Measurements from ENCODE around the gene MARS1.
"Not testable (repeated sequence)": the region's sequence is repeated elsewhere in the genome, so short reads cannot be mapped to it uniquely, and the experiment has no call there.

MARS1 gene

DNA sequence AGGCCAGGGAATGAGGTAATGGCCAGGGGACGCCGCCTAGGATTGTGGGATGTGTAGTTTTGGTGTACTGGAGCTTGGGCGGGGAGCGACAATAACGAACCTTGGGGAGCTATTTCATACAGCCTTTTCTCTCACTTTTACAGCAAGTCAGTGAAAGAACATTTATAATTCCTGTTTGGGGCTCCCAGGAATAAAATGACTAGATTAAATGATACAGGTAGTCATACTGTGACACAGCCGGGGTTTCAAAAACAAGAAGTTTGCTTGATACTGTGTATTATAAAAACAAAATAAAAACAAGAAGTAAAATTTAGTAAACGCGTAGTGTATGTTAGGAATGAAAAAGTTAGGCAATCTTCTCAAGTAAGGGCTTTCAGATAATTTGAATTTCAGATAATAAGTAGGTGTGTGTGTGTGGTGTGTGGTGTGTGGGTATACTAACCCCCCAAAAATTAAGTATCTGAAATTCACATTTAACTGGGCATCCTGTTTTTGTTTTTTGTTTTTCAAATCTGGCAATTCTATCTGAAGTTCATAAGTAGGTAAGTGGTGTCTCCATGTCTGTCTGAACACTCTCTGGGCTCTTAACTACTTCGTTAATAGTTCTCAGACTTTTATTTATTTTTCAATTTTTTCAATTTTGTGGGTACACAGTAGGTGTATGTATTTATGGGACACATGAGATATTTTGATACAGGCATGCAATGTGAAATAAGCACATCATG lies 59.6 kb downstream of the MARS1 start:
- DNase-seq (ENCODE audit: insufficient read length, low spot score), result no peak
- no peak for FAIRE-seq

DNA sequence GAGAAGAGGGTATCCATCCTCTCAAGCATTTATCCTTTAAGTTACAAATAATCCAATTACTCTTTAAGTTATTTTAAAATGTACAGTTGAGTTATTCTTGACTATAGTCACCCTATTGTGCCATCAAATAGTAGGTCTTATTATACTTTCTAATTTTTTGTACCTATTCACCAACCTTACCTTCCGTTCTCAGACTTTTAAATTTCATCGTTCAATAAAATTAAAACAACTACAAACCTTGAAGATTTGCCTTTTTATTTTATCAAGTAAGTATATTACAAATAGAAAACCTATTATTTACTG lies 60.1 kb downstream of the MARS1 start:
- DNase-seq (ENCODE audit: insufficient read length, low spot score) (no peak), FAIRE-seq (no peak)

DNA sequence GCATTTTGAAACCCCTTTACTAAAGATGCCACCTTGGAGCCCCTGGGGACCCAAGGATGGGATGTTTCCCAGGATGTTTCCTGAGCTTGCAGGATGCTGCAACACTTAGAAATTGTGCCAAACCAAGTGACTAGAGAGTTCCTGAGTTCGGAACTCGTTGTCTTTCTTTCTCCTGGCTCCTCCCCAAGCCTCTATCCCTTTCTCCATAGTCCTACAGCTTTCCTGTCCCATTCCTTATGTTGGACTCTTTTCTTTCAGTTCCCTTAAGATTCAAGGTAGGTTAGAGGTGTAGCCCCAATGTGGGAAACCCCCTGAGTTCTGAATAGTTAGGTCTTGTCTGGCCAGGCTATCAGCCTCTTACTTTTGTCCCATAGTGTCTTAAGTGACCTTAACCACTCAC lies 60.6 kb downstream of the MARS1 start:
- FAIRE-seq, result no peak
- no peak for DNase-seq (ENCODE audit: insufficient read length, low spot score)

DNA sequence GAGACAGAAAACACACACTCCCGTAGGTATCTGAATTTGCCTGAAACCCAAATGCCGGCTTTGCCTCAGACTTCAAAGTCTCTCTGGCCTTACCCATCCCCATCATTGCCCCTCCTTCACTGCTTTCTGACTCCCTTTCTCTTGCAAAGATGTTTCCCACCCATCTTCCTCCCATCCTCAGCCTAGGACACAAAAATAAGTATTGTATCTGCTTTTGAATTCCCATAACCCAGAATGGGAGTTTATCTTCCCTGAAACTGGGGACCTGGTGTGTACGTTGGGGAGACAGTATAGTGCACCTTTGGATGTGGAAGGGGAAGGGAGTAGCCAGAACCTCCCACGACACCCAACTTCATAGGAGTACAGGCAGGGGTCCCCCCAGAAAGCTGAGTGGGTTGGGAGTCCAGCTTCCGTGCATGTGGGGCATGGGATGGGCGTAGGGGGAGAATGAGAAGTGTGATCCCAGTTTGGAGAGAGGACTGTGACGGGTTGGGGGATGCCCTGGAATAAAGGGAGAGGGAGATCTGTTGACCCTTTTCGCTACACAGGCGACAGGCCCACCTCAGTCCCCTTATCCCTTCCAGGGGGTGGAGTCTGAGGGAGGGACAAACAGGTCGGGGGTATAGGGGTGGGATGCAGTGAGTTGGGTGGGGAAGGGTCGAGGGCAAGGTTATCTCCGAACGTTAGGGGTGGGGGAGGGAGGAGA lies 61.5 kb downstream of the MARS1 start:
- FAIRE-seq, result no peak

DNA sequence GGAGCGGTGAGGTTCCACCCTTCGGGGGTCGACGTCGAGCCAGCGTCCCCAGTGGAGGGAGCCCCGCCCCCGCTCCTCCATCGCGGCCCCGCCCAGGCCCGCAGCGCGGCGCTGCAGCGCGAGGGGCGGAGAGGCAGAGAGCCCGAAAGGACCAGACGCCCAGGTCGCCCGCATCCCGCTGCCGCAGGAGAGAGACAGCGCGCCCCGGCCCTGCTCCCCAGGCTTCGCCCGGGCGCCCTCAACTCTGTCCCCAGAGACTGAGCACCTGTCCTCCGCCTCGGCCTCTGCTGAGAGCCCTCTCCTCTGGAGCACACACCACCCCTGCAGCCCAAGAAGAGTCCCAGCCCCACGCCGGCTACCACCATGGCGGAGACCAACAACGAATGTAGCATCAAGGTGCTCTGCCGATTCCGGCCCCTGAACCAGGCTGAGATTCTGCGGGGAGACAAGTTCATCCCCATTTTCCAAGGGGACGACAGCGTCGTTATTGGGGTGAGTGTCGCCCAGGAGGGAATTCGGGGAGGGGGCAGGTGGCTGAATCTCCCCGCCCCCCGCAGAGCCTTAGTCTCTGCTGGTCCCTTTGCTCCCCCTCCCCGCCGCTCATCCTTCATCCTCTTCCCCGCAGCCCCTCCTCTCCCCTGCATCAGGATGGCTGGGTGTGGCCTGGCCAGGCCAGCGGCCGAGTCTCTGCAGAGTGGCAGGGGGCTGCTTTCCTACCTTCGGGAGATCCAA lies 62.2 kb downstream of the MARS1 start, which contains the start of gene KIF5A:
TSS of gene KIF5A (plus strand) at position 136 of the 732 bp plus-strand sequence. CDS start at position 364, 228 bp downstream.
- no peak for FAIRE-seq

More for the DNA sequence above, 61.5 kb downstream of the MARS1 start:
- DNase-seq (ENCODE audit: insufficient read length, low spot score), result no peak

DNA sequence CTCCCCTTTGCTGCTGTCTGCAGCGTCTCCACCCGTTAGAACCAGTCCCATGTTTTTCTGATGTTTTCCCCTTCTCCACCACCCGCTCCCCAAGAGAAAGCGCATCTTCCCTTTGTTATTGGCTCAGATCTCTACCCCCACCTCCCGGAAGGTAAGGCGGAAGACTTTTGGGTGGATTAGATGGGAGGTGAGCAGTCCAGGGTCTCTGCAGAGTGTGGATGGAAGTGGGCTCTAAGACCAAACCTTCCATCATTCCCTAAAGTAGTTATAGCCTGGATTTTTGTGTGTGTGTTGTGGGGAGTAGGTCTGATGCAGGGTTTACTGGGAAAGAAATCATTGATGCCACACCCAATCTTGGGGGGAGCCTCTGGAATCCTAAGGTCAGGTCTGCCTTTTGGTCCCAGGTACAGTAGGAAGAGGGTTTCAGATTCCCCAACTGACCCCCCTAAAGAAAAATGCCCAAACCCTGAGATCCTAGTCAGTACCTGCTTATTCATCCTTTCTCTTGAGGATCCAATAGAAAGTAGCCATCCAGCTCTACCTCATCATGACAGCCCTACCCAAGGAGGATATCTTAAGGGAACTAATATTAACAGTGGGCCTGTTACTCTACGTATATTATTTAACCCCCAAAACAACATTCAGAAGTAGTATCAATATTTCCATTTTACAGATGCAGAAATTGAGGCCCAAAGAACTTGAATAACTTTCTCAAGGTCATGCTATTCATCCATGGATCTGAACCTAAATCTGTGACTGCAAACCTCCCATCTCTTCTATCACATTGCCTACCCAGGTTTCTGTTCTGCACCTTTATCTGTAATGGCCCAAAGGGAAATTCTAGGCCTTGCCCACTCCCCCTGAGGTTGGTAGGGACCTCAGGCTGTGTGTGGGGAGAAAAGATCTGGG lies 63.0 kb downstream of the MARS1 start:
- DNase-seq (ENCODE audit: insufficient read length, low spot score) (no peak), FAIRE-seq (no peak)

More for the DNA sequence above, 62.2 kb downstream of the MARS1 start, which contains the start of gene KIF5A:
- peak; percentile 60 for DNase-seq (ENCODE audit: insufficient read length, low spot score)

DNA sequence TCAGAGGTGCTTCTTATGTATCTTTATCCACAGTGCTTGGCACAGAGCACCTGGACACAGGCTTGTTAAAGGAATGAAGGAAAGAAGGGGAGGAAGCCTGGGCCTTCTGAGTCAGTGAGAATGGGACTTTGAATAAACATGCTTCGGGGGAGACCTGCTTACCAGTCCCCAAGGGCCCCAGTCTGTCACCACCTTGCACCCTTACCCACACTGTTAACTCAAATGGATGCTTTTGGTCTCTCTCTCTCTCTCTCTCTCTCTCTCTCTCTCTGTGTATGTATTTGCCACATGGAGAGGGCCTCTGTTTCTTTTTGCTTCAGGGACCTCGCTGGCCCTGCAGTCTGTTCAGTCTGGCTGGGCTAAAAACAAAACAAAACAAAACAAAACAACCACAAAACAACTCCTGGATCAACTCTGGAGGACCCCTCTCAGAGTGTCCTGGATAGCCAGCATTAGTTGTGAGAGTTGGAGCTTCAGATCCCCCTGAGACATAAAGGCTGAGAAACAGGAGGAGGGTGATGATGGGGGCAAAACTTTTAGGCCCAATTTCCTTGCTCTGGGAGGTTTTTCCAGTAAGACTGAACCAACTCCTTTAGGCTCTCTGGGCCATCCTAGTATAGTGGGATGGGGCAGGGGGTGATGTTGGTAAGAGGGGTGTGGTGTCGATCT lies 63.9 kb downstream of the MARS1 start:
- DNase-seq (ENCODE audit: insufficient read length, low spot score) (no peak), FAIRE-seq (no peak)

DNA sequence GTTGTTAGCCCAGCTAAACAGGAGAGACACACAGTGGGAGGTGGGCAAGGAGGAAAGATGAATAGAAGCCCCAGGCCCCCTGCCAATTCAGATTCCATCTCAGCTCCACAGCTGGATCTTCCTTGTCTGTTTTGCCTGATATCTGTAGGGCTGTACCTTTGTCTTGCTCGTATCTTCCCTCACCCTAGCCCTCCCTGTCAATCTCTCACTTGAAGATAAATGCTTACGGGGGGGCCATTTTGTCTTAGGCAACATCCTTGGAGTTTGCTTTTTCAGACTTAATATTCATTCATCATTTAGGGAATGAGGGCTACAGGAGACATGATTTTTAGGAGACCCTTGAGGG lies 64.4 kb downstream of the MARS1 start:
- FAIRE-seq (no peak), DNase-seq (ENCODE audit: insufficient read length, low spot score) (no peak)

DNA sequence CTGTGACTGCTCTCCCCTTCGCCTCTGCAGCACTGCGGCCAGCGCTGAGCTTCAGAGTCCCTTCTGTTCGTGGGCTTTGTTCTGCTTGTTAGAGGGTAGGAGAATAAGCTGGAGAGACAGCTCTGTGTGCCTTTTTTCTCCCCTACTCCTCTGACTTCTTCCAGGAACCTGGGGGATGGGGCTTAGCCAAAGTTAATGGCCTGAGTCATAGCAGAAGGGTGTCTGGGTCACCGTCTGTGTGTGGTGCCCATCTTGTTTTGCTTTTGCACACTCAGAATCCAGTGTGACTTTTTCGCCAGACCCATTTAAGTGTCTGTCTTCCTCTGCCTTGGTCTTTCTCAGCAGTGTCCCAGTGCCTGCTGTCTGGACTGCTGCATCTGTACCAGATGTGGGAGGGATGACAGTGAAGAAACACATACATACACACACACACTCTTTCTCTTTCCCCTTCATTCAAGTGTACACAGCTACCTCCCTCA lies 65.0 kb downstream of the MARS1 start:
- DNase-seq (ENCODE audit: insufficient read length, low spot score) (no peak), FAIRE-seq (no peak)

DNA sequence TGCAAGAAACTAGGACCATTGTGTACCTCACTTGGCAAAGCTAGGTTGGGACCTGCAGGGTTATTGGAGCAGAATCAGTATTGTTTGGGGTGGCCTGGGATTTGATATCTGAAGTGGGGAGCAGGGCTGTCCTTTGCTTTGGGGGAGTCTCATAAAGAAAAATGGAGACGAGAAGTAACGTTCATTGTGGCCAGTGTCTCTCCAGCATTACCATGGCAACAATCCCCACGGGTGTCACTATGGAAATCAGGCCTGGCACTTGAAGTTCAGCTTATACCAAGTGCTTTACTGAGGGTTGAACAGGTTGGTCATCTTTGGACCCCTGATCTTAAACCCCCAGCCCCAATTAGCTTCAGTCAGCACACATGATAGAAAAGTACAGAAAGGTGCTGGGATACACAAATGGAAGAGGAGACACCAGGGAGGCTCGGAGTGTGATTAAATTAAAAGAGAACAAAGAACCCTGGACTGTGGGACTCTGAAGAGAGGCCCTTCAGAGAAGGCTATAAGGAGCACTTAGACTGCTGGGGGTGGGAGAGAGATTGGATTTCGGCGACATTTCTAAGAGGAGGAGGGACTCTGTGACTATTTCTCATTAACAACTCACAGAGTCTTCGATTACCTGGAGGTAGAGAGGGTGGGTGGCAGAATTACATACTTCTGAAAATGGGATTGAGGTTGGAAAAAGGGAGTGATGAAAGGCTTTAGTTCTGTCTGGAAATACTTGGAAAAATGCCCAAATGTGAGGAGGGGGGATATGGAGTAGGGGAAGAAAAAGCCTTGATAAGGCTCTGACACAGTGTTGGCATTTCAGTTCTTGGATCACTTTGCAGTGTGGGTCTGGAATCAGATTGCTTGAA lies 65.7 kb downstream of the MARS1 start:
- DNase-seq (ENCODE audit: insufficient read length, low spot score), result no peak
- no peak for FAIRE-seq

DNA sequence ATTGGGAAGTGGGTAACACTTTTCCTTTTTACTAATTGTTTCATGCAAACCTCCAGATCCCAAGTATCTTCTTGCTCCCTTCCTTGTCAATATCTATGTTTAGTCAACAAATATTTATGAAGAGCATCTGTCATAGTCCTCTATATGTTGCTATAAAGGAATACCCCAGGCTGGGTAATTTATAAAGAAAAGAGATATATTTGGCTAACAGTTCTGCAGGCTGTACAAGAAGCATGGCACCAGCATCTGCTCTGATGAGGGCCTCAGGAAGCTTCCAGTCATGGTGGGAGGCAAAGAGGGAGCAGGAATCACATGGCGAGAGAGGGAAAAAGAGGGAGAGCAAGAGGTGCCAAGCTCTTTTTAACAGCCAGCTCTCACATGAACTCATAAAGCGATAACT lies 66.6 kb downstream of the MARS1 start:
- no peak for DNase-seq (ENCODE audit: insufficient read length, low spot score)
- no peak for FAIRE-seq

DNA sequence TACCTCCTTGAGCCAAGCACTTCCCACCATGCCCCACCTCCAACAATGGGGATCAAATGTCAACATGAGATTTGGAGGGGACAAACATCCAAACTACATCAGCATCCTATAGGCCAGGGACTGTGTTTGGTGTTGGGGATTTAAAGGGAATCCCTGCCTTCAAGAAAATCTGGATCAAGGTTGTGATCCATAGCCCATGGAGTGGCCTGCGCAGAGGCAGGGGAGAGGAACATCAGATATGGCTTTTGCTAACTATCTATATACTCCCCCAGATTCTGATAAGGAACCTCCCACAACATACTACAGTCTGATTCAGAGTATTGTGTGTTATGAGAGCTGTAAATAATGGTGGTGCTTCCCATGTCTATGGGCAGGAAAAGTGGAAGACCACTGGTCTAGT lies 67.0 kb downstream of the MARS1 start:
- no peak for DNase-seq (ENCODE audit: insufficient read length, low spot score)
- FAIRE-seq, result no peak

DNA sequence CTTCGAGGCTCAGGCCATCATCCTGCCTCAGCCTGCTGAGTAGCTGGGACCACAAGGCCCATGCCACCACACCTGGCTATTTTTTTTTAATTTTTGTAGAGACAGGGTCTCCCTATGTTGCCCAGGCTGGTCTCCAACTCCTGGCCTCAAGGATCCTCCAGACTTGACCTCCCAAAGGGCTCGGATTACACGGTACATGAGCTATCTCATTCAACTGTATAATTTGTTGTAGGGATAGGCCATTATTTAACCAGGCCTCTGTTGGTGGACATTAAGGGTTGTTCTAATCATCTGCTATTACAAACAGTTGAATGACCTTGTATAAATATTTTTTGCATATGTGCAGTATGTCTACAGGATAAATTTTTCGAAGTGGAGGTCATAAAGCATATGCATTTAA lies 71.0 kb downstream of the MARS1 start:
- DNase-seq (ENCODE audit: insufficient read length, low spot score), result no peak
- FAIRE-seq, result no peak

DNA sequence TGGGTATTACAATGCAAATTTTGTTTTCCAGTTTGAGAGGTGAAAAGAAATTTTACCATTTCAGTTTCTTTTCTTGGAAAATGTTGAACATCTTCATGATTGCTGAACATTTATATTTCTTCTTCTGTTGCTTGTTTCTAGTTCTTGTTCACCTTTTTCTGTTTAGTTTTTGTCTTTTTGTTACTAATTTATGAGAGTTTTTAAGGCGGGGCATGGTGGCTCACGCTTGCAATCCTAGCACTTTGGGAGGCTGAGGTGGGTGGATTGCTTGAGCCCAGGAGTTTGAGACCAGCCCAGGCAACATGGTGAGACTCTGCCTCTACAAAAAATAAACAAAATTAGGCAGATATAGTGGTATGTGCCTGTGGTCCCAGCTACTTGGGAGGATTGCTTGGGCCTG lies 72.6 kb downstream of the MARS1 start:
- FAIRE-seq, result no peak
- DNase-seq (ENCODE audit: insufficient read length, low spot score), result no peak

DNA sequence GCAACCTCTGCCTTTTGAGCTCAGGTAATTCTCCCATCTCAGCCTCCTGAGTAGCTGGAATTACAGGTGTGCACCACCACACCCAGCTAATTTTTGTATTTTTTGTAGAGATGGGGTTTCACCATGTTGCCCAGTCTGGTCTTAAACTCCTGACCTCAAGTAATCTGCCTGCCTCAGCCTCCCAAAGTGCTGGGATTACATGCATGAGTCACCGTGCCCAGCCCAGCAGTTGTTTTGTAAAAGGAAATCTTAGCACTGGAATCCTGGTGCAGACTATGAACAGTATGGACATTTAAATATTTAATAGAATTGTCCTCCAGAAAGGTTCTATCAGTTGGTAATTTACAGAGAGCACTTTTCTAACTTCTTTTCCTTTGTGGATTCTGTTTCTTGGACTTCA lies 73.2 kb downstream of the MARS1 start:
- not testable (repeated sequence) for FAIRE-seq; DNase-seq (ENCODE audit: insufficient read length, low spot score)

DNA sequence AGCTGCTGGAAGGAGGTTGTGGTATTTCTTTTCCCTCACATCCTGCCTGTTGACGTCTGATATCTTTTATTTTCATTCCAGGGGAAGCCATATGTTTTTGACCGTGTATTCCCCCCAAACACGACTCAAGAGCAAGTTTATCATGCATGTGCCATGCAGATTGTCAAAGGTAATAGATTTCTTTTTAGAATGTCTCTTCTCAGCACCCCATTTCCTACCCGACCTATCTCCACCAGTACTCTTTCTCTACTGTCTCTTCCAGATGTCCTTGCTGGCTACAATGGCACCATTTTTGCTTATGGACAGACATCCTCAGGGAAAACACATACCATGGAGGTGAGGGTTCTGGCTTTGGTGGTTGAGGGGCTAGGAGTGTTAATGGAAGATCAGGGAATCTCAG lies 75.5 kb downstream of the MARS1 start:
- FAIRE-seq, result no peak
- no peak for DNase-seq (ENCODE audit: insufficient read length, low spot score)

DNA sequence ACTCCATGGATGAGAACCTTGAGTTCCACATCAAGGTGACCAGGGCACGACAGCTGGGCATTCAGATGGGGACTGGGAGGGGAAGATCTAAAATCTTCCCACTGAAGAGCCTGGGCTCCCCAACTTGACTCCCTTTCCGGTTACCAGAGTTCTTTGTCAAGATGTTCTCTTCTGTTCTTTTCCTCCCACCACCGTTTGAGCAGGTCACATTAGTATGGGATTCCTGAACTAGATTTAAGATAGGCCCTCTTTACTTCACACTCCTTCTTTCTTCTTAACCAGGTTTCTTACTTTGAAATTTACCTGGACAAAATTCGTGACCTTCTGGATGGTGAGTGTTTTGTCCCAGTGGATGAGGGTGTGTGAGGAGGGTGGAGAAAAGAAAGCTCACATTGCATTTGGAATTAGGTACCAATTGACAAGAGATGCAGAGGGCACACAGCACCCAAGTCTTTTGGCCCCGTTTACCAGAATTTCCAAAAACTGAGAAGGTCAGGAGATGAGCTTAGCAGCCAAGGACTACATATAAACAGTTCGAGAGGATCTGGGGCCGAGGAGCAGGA lies 76.4 kb downstream of the MARS1 start:
- FAIRE-seq, result no peak
- DNase-seq (ENCODE audit: insufficient read length, low spot score), result no peak
